AG04449 (cell line): ENCODE measurements around the gene NF1.

ENCODE experiments used
- CTCF ChIA-PET: fragments of 350-600 bp; formaldehyde crosslinking; extraction: SDS; loops from one replicate; lab custom pipeline; 2021; ENCODE audit warnings: antibody characterized with exemption; lab: Yijun Ruan, JAX
- POLR2A ChIA-PET: fragments of 400-600, 350-600 bp; formaldehyde crosslinking; extraction: SDS; loops from one replicate; lab custom pipeline; 2020; ENCODE audit warnings: antibody characterized with exemption, inconsistent platforms; lab: Yijun Ruan, JAX
- DNase-seq: peaks from one replicate; pipeline ENCODE4 v3.0.0-alpha.2; 2010; ENCODE audit warnings: low read depth, low spot score
- H3K4me3 ChIP-seq: 2 replicates; pipeline ENCODE4 v1.5.1; 2011; ENCODE audit warnings: low read depth, mild to moderate bottlenecking, control low read depth, low read length
- CTCF ChIP-seq: IDR thresholded peaks from one replicate; pipeline ENCODE4 v1.5.1; 2011; ENCODE audit warnings: mild to moderate bottlenecking, moderate library complexity, low read length, control low read depth, inconsistent platforms; ENCODE audit not compliant: insufficient read depth; ENCODE audit errors: missing control alignments

Gene NF1

GRCh38 chr17:31269036-31269577, 174.3 kb downstream of the NF1 start:
- TF ChIP-seq CTCF: no peak
- no peak overlapping the region for H3K4me3 ChIP-seq
- DNase-seq: no peak
- ChIA-PET CTCF (interaction anchor here (1.0 to 1.8 kb wide), 2 partner anchors 19 to 104 kb away, joined by 3 read pairs; no protein-coding TSS in a partner anchor), POLR2A (interaction anchor here (0.5 to 2.0 kb wide), 3 partner anchors 12 to 79 kb away, joined by 3 to 7 read pairs (median 4); no protein-coding TSS in a partner anchor)

- peak; percentile 93 for DNase-seq
- TF ChIP-seq CTCF: no peak
- POLR2A ChIA-PET: interaction anchor here (0.5 to 2.0 kb wide), 3 partner anchors 13 to 79 kb away, joined by 3 to 7 read pairs (median 4); no protein-coding TSS in a partner anchor
- H3K4me3 ChIP-seq: no peak overlapping the region
- CTCF ChIA-PET: interaction anchor here (1.0 to 1.8 kb wide), 2 partner anchors 19 to 104 kb away, joined by 3 read pairs; no protein-coding TSS in a partner anchor
These were observed 174.8 kb downstream of the NF1 start for GRCh38 chr17:31269578-31269983.

GRCh38 chr17:31272236-31272635, 177.5 kb downstream of the NF1 start:
- ChIA-PET POLR2A (no interaction called here), CTCF (no interaction called here)
- H3K4me3 ChIP-seq: no peak overlapping the region
- TF ChIP-seq CTCF: no peak
- no peak for DNase-seq

- ChIA-PET POLR2A (no interaction called here), CTCF (no interaction called here)
- H3K4me3 ChIP-seq: no peak overlapping the region
- no peak for TF ChIP-seq CTCF
- no peak for DNase-seq
These were observed 178.0 kb downstream of the NF1 start for GRCh38 chr17:31272803-31273202.

GRCh38 chr17:31273516-31273915, 178.7 kb downstream of the NF1 start:
- H3K4me3 ChIP-seq: no peak overlapping the region
- ChIA-PET POLR2A (no interaction called here), CTCF (no interaction called here)
- no peak for DNase-seq
- no peak for TF ChIP-seq CTCF

- no peak for TF ChIP-seq CTCF
- CTCF ChIA-PET: no interaction called here
- POLR2A ChIA-PET: no interaction called here
- no peak overlapping the region for H3K4me3 ChIP-seq
- DNase-seq: no peak
These were observed 179.5 kb downstream of the NF1 start for GRCh38 chr17:31274252-31274651.
